Nephron progenitor cell (in vitro differentiated cells): Measurements from ENCODE around the gene RGS1.

Experiments used
- DNase-seq: peaks from one replicate; pipeline ENCODE4 v3.0.0; 2021
- H3K27ac Mint-ChIP-seq: 2 replicates; pipeline ENCODE4 v1.8.0; 2021; ENCODE audit warnings: mild to moderate bottlenecking, moderate library complexity, mixed read lengths
- H3K27me3 Mint-ChIP-seq: 2 replicates; pipeline ENCODE4 v1.8.0; 2021; ENCODE audit warnings: mild to moderate bottlenecking, low read depth, mixed read lengths; ENCODE audit not compliant: poor library complexity
- H3K36me3 Mint-ChIP-seq: 2 replicates; pipeline ENCODE4 v1.8.0; 2021; ENCODE audit warnings: low read depth, mixed read lengths
- H3K4me1 Mint-ChIP-seq: 2 replicates; pipeline ENCODE4 v1.8.0; 2021; ENCODE audit warnings: mixed read lengths
- H3K4me3 Mint-ChIP-seq: 2 replicates; pipeline ENCODE4 v1.8.0; 2021; ENCODE audit warnings: mild to moderate bottlenecking, moderate library complexity, mixed read lengths
- H3K9me3 Mint-ChIP-seq: 2 replicates; pipeline ENCODE4 v1.8.0; 2021; ENCODE audit warnings: mild to moderate bottlenecking, moderate library complexity, mixed read lengths
- TF ChIP-seq, protein P1 (sequence below): fragments of 200-600 bp; sonication (generic); IDR thresholded peaks from 2 replicates; pipeline ENCODE4 v1.5.0; 2021; ENCODE audit warnings: antibody characterized with exemption

The RGS1 gene

GRCh38 chr1:192549937-192550336 is 25.6 kb upstream of the RGS1 start:
- no peaks in the 10 kb centered on the region for H3K9me3 Mint-ChIP-seq
- H3K4me3 Mint-ChIP-seq, result no peak overlapping the region
- no peaks in the 10 kb centered on the region for H3K36me3 Mint-ChIP-seq
- H3K27ac Mint-ChIP-seq, result no peak overlapping the region
- DNase-seq, result no peak
- H3K4me1 Mint-ChIP-seq, result peaks cover 9% of the 10 kb centered on the region
- TF ChIP-seq, protein P1, sequence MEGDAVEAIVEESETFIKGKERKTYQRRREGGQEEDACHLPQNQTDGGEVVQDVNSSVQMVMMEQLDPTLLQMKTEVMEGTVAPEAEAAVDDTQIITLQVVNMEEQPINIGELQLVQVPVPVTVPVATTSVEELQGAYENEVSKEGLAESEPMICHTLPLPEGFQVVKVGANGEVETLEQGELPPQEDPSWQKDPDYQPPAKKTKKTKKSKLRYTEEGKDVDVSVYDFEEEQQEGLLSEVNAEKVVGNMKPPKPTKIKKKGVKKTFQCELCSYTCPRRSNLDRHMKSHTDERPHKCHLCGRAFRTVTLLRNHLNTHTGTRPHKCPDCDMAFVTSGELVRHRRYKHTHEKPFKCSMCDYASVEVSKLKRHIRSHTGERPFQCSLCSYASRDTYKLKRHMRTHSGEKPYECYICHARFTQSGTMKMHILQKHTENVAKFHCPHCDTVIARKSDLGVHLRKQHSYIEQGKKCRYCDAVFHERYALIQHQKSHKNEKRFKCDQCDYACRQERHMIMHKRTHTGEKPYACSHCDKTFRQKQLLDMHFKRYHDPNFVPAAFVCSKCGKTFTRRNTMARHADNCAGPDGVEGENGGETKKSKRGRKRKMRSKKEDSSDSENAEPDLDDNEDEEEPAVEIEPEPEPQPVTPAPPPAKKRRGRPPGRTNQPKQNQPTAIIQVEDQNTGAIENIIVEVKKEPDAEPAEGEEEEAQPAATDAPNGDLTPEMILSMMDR, result no peak
- no peaks in the 10 kb centered on the region for H3K27me3 Mint-ChIP-seq

GRCh38 chr1:192550922-192551534 is 24.5 kb upstream of the RGS1 start:
- Mint-ChIP-seq H3K4me1 (peaks cover 9% of the 10 kb centered on the region), H3K27me3 (no peaks in the 10 kb centered on the region), H3K36me3 (no peaks in the 10 kb centered on the region), H3K9me3 (no peaks in the 10 kb centered on the region), H3K4me3 (no peak overlapping the region), H3K27ac (no peak overlapping the region)
- TF ChIP-seq, protein P1, result no peak
- DNase-seq, result no peak

DNA sequence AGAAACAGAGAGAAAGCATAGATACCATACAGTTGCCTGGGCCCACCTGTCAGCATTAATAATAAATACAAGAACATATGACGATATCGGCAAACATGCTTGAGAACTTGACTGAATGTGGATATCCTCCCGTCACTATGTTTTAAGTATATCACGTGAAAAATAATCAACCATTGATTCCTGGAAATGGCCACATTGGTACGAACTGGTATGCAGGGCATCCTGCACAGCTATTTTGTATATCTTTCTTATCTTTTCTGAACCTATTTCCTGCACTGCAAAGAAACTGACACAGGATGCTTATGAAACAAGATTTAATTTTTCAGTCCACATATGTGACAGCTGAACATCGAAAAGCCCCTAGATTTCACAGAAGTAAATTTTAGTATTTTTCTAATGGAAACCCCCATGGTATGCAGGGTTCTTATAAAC is 22.8 kb upstream of the RGS1 start:
- TF ChIP-seq, protein P1, result no peak
- no peak overlapping the region for H3K27ac Mint-ChIP-seq
- H3K36me3 Mint-ChIP-seq, result no peaks in the 10 kb centered on the region
- no peak for DNase-seq
- H3K9me3 Mint-ChIP-seq, result no peaks in the 10 kb centered on the region
- H3K4me1 Mint-ChIP-seq, result peaks cover 9% of the 10 kb centered on the region
- H3K27me3 Mint-ChIP-seq, result no peaks in the 10 kb centered on the region
- H3K4me3 Mint-ChIP-seq, result no peak overlapping the region

DNA sequence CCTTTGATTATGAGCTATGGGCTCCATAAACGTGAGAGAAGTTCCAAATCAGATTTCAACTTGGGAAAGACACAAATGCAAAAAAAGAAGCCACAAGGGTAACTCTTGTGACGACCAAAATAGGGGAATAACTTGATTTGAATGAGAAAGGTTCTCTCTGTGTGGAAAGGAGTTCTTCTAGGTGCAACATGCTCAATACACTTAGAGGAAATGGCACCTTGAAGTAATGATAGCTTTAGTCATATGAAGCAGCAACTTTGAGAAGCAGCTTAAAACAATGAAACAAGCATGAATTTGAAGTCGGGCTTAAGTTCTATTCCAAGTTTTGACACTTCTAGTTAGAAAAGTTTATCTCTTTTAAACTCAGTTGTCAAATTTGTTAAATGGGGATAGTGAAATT is 21.8 kb upstream of the RGS1 start:
- H3K27me3 Mint-ChIP-seq, result no peaks in the 10 kb centered on the region
- H3K9me3 Mint-ChIP-seq, result no peaks in the 10 kb centered on the region
- no peak overlapping the region for H3K27ac Mint-ChIP-seq
- TF ChIP-seq, protein P1, result no peak
- no peak for DNase-seq
- no peaks in the 10 kb centered on the region for H3K36me3 Mint-ChIP-seq
- peaks cover 9% of the 10 kb centered on the region for H3K4me1 Mint-ChIP-seq
- no peak overlapping the region for H3K4me3 Mint-ChIP-seq

DNA sequence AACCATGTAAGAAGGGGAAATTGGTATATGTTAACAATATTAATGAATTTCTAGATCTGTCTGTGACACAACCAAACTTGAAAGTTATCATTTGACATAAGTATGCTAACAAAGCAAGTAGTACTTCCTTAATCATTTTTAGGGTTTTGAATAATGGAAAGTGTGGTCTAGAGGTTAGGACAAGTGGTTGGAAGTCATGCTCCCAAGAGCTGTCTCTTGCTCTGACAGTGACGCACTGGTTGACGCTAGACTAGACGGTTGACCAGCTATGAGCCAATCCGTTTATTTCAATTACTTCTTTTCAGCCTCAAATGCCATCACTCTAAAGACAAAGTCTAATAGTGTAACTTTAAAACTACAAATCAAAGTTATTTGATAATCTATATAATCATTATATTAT is 20.7 kb upstream of the RGS1 start:
- TF ChIP-seq, protein P1, result no peak
- no peak overlapping the region for H3K4me3 Mint-ChIP-seq
- H3K9me3 Mint-ChIP-seq, result no peaks in the 10 kb centered on the region
- H3K4me1 Mint-ChIP-seq, result peaks cover 16% of the 10 kb centered on the region
- no peak overlapping the region for H3K27ac Mint-ChIP-seq
- no peaks in the 10 kb centered on the region for H3K36me3 Mint-ChIP-seq
- H3K27me3 Mint-ChIP-seq, result no peaks in the 10 kb centered on the region
- DNase-seq, result no peak

DNA sequence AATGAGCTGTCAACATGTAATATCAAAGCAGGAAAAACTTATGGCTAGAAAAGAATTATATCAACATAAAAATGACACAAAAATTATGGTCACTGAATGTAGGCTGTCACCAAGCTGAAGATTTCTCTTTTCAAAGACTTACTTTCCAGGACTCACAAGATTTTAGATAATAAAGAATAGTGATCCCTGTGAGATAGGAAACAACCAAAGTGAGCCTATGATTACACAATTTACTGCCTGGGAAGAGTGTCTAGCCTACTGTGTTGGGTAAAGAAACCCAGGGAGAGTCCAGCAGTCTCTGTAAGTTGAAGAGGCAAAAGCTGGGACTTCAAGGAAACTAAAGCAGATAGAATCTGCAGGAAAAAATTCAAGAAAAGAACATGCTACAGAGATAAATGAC is 20.2 kb upstream of the RGS1 start:
- TF ChIP-seq, protein P1, result no peak
- Mint-ChIP-seq H3K9me3 (no peaks in the 10 kb centered on the region), H3K27ac (no peak overlapping the region), H3K4me3 (no peak overlapping the region), H3K27me3 (no peaks in the 10 kb centered on the region), H3K36me3 (no peaks in the 10 kb centered on the region), H3K4me1 (peaks cover 16% of the 10 kb centered on the region)
- no peak for DNase-seq
